ENCODE measurements around the gene ACSL5.
A peak's percentile ranks its signal among the peaks of the same experiment; 100 is the strongest.

DNA sequence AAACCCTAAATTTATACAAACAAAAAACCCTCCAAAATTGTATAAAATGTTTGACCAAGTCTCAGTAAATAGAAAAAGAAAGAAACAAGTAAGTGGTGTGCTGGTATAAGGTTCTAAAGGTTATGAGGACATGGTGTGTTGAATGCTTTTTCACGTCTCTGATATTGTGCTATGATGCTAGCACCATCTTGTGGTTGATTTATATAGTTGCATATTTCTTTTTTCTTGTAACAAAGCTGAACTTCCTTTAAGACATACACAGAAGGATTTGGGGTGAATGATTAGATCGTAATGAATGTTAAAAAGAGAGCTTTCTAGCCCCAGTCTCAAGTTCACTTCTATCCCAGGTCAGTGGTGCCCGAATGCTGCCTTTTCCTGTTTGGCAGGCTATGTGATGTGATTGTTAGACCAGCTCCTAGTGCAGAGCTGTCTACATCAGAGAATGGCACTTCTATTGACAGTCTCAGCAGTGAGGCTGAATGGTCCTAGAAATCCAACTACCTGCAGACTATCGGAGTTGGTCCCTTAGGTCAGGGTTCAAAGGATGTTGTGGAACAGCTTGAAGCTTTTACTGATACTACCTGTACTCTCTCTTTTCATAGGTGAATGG, 98.1 kb downstream of the ACSL5 start:
- TF ChIP-seq, protein P1, sequence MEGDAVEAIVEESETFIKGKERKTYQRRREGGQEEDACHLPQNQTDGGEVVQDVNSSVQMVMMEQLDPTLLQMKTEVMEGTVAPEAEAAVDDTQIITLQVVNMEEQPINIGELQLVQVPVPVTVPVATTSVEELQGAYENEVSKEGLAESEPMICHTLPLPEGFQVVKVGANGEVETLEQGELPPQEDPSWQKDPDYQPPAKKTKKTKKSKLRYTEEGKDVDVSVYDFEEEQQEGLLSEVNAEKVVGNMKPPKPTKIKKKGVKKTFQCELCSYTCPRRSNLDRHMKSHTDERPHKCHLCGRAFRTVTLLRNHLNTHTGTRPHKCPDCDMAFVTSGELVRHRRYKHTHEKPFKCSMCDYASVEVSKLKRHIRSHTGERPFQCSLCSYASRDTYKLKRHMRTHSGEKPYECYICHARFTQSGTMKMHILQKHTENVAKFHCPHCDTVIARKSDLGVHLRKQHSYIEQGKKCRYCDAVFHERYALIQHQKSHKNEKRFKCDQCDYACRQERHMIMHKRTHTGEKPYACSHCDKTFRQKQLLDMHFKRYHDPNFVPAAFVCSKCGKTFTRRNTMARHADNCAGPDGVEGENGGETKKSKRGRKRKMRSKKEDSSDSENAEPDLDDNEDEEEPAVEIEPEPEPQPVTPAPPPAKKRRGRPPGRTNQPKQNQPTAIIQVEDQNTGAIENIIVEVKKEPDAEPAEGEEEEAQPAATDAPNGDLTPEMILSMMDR (IDR thresholded peaks at IDR 0.05) = peak in 1 of 3 donors; percentile 17
- no peak for TF ChIP-seq POLR2A (IDR thresholded peaks at IDR 0.05)

Measured in lower leg skin (tissue), 3 donors.